ENCODE results near the gene ARHGAP26.

GRCh38 chr5:143206196-143207053 is 436.2 kb downstream of the ARHGAP26 start:
- TF ChIP-seq CTCF (conservative IDR thresholded peaks at IDR 0.05; ENCODE audit: low read depth in 2 of 2) (no peak), POLR2AphosphoS5 (IDR thresholded peaks at IDR 0.05; ENCODE audit: low read depth) (no peak), EZH2 (IDR thresholded peaks at IDR 0.05; ENCODE audit: low read depth, unreplicated experiment) (no peak), EZH2phosphoT487 (IDR thresholded peaks at IDR 0.05; ENCODE audit: unreplicated experiment) (no peak)

Measured in GM23338 (cell line).